T-helper 9 cell (primary cell): ENCODE data around the gene SPINT2.
"Not testable (repeated sequence)": the region's sequence is repeated elsewhere in the genome, so short reads cannot be mapped to it uniquely, and the experiment has no call there.

Experiments
- DNase-seq: peaks from one replicate; pipeline ENCODE4 v3.0.0-alpha.2; 2020

The SPINT2 gene

GRCh38 chr19:38324431-38324830, 60.1 kb downstream of the SPINT2 start:
- no peak for DNase-seq

- DNase-seq: no peak
Observed at GRCh38 chr19:38326591-38326990, 62.2 kb downstream of the SPINT2 start.

GRCh38 chr19:38329651-38330050, 65.3 kb downstream of the SPINT2 start:
- no peak for DNase-seq

GRCh38 chr19:38331728-38332127, 67.4 kb downstream of the SPINT2 start:
- DNase-seq: no peak

GRCh38 chr19:38333245-38333644, 68.9 kb downstream of the SPINT2 start:
- no peak for DNase-seq

GRCh38 chr19:38335949-38336637, 71.7 kb downstream of the SPINT2 start:
- DNase-seq: peak; percentile 90

- DNase-seq: peak; percentile 92
Observed at GRCh38 chr19:38336638-38337359, 72.4 kb downstream of the SPINT2 start.

- DNase-seq: no peak
Observed at GRCh38 chr19:38337360-38337653, 72.9 kb downstream of the SPINT2 start.

GRCh38 chr19:38339011-38339410, 74.6 kb downstream of the SPINT2 start:
- DNase-seq: not testable (repeated sequence)

- DNase-seq: no peak
Observed at GRCh38 chr19:38340927-38341326, 76.6 kb downstream of the SPINT2 start.
